IMR-90 (cell line): ENCODE data around the gene PIK3IP1. TPM values are rescaled to one million over a fixed set of nuclear protein-coding genes. Genes with fewer than 3 reads are reported as not detected.
A peak's percentile ranks its signal among the peaks of the same experiment; 100 is the strongest.

Experiments
- ATAC-seq: fragments of 200-7000 bp; cut with Tn5 transposase; 2 replicates; pipeline ENCODE4 v1.9.1; 2020; ENCODE audit warnings: low read depth, mild to moderate bottlenecking, moderate library complexity
- BruUV-seq: library from RNA; stranded (reverse); fragments of 400-500 nt; replicated peaks from 2 replicates; lab custom pipeline; 2021; lab: Mats Ljungman, UMichigan
- CTCF ChIA-PET: fragments of 300-600 bp; formaldehyde crosslinking; extraction: SDS; loops from one replicate; lab custom pipeline; 2021; ENCODE audit warnings: antibody characterized with exemption; lab: Yijun Ruan, JAX
- POLR2A ChIA-PET: fragments of 300-600 bp; sonication (Branson Sonifier 250); formaldehyde crosslinking; loops from one replicate; lab custom pipeline; 2022; ENCODE audit warnings: antibody characterized with exemption; ENCODE audit not compliant: unreplicated experiment; lab: Charles Lee
- DNase-seq: peaks from one replicate; pipeline ENCODE4 v3.0.0; 2013
- H2AFZ ChIP-seq: replicated peaks from 2 replicates; pipeline ENCODE3; 2013; ENCODE audit warnings: low read length, mild to moderate bottlenecking; ENCODE audit not compliant: poor library complexity
- H2AK5ac ChIP-seq: 2 replicates; pipeline ENCODE4 v1.6.1; 2013; ENCODE audit warnings: low read depth, low read length, inconsistent platforms
- H2AK9ac ChIP-seq: replicated peaks from 2 replicates; pipeline ENCODE3; 2013; ENCODE audit warnings: mild to moderate bottlenecking, low read depth, low read length, moderate library complexity; ENCODE audit not compliant: poor library complexity
- H2BK120ac ChIP-seq: 2 replicates; pipeline ENCODE4 v1.6.1; 2013; ENCODE audit warnings: low read depth, low read length, inconsistent platforms
- H2BK15ac ChIP-seq: 3 replicates; pipeline ENCODE4 v1.6.1; 2013; ENCODE audit warnings: low read depth, low read length, inconsistent platforms
- H2BK20ac ChIP-seq: 2 replicates; pipeline ENCODE4 v1.6.1; 2013; ENCODE audit warnings: low read depth, mild to moderate bottlenecking, inconsistent platforms, low read length, moderate library complexity
- H2BK5ac ChIP-seq: 2 replicates; pipeline ENCODE4 v1.6.1; 2013; ENCODE audit warnings: mild to moderate bottlenecking, low read depth, low read length, inconsistent platforms; ENCODE audit not compliant: poor library complexity, severe bottlenecking
- H3K14ac ChIP-seq: replicated peaks from 2 replicates; pipeline ENCODE4 v1.6.1; 2013; ENCODE audit warnings: low read depth, low read length, inconsistent platforms
- H3K18ac ChIP-seq: 2 replicates; pipeline ENCODE4 v1.6.1; 2013; ENCODE audit warnings: low read depth, low read length, control low read depth
- H3K23ac ChIP-seq: 2 replicates; pipeline ENCODE4 v1.6.1; 2013; ENCODE audit warnings: low read depth, low read length, inconsistent platforms
- H3K27ac ChIP-seq: 2 replicates; pipeline ENCODE4 v1.5.1; 2013; ENCODE audit warnings: mild to moderate bottlenecking, control low read depth, low read length; ENCODE audit not compliant: insufficient read depth
- H3K27me3 ChIP-seq: 2 replicates; pipeline ENCODE4 v1.6.1; 2013; ENCODE audit warnings: low read length; ENCODE audit not compliant: control insufficient read depth, insufficient read depth
- H3K36me3 ChIP-seq: 2 replicates; pipeline ENCODE4 v1.6.1; 2013; ENCODE audit warnings: low read length, mixed read lengths; ENCODE audit not compliant: control insufficient read depth, insufficient read depth
- H3K4ac ChIP-seq: 2 replicates; pipeline ENCODE4 v1.6.1; 2013; ENCODE audit warnings: low read depth, low read length, inconsistent platforms
- H3K4me1 ChIP-seq: 2 replicates; pipeline ENCODE4 v1.6.1; 2013; ENCODE audit warnings: low read length, mixed read lengths; ENCODE audit not compliant: control insufficient read depth, insufficient read depth
- H3K4me2 ChIP-seq: 2 replicates; pipeline ENCODE4 v1.6.1; 2013; ENCODE audit warnings: low read depth, mild to moderate bottlenecking, control low read depth, low read length, moderate library complexity
- H3K4me3 ChIP-seq: 2 replicates; pipeline ENCODE4 v1.5.1; 2013; ENCODE audit warnings: low read depth, mild to moderate bottlenecking, control low read depth, low read length, moderate library complexity; ENCODE audit not compliant: insufficient read depth
- H3K56ac ChIP-seq: 2 replicates; pipeline ENCODE4 v1.6.1; 2013; ENCODE audit warnings: low read length, inconsistent platforms; ENCODE audit not compliant: insufficient read depth; ENCODE audit errors: extremely low read depth
- H3K79me1 ChIP-seq, 2 experiments: 2 replicates each; pipeline ENCODE4 v1.6.1; 2013; ENCODE audit warnings: low read length in 2 of 2, inconsistent platforms in 1 of 2, low read depth in 1 of 2
- H3K9ac ChIP-seq: 2 replicates; pipeline ENCODE4 v1.6.1; 2013; ENCODE audit warnings: low read depth, low read length, control low read depth
- H3K9me1 ChIP-seq: 2 replicates; pipeline ENCODE4 v1.6.1; 2013; ENCODE audit warnings: low read length, inconsistent platforms; ENCODE audit not compliant: insufficient read depth
- H3K9me3 ChIP-seq: 2 replicates; pipeline ENCODE4 v1.6.1; 2013; ENCODE audit warnings: low read length; ENCODE audit not compliant: control insufficient read depth, insufficient read depth
- H4K20me1 ChIP-seq: 2 replicates; pipeline ENCODE4 v1.6.1; 2013; ENCODE audit warnings: low read length, inconsistent platforms; ENCODE audit not compliant: insufficient read depth
- H4K5ac ChIP-seq: 2 replicates; pipeline ENCODE4 v1.6.1; 2013; ENCODE audit warnings: mild to moderate bottlenecking, low read depth, low read length, control low read depth
- H4K8ac ChIP-seq, 2 experiments: 2 replicates each; pipeline ENCODE4 v1.6.1; 2013; ENCODE audit warnings: low read depth in 2 of 2, low read length in 2 of 2, control low read depth in 1 of 2, inconsistent platforms in 1 of 2
- H4K91ac ChIP-seq: 2 replicates; pipeline ENCODE4 v1.6.1; 2013; ENCODE audit warnings: low read depth, low read length, inconsistent platforms; ENCODE audit not compliant: insufficient read depth
- MAFK ChIP-seq: IDR thresholded peaks from 2 replicates; pipeline ENCODE4 v1.6.1; 2012; ENCODE audit warnings: low read depth, low read length, improper control_type of control experiment
- RFX5 ChIP-seq: IDR thresholded peaks from 2 replicates; pipeline ENCODE4 v1.8.0; 2012; ENCODE audit warnings: low read depth, mild to moderate bottlenecking, low read length, moderate library complexity
- WGBS, 2 experiments: methylation state at CpG; one replicate each; pipeline versions ENCODE4 v1.1.5 to v1.1.7; 2013; ENCODE audit warnings: missing lambda C conversion rate in 2 of 2; ENCODE audit not compliant: insufficient read length in 1 of 2; ENCODE audit errors: extremely low coverage in 2 of 2; 5-methylcytosine and 5-hydroxymethylcytosine counted together
- dilution Hi-C: fragments of 300-500 bp; cut with HindIII; formaldehyde crosslinking; loops from one replicate; pipeline ENCODE4 v1.14.3; 2018; ENCODE audit warnings: low sequenced_read_pairs; ENCODE audit not compliant: unreplicated experiment
- in situ Hi-C: fragments of 300-500 bp; cut with MboI; formaldehyde crosslinking; loops from 3 replicates; pipeline ENCODE4 v1.14.3; 2019; ENCODE audit warnings: low sequenced_read_pairs, inconsistent platforms, mixed read lengths
- intact Hi-C: fragments of 100-400 bp; cut with micrococcal nuclease; formaldehyde crosslinking; loops from 2 replicates; pipeline ENCODE4 v1.10.0; 2022
- polyA plus RNA-seq, 3 experiments: library from polyadenylated mRNA; depleted of rRNA; stranded (reverse); fragments of >200 nt; gene quantifications; 2 replicates each; pipeline ENCODE4 v1.2.3, GENCODE V29; 2012; ENCODE audit warnings: low replicate concordance in 1 of 3
- total RNA-seq: library from RNA; depleted of rRNA; stranded (reverse); fragments of >200 nt; gene quantifications from 2 replicates; pipeline ENCODE4 v1.2.3, GENCODE V29; 2012
- TF ChIP-seq, protein P1 (sequence below): fragments of 150-350 bp; IDR thresholded peaks from 2 replicates; pipeline ENCODE4 v1.6.1; 2017; ENCODE audit warnings: mild to moderate bottlenecking, antibody characterized with exemption, low read length, low read depth
- TF ChIP-seq, protein P2 (sequence below): conservative IDR thresholded peaks from 2 replicates; pipeline ENCODE4 v1.5.1; 2012; ENCODE audit warnings: mild to moderate bottlenecking, low read depth, low read length, improper control_type of control experiment

Gene PIK3IP1
- total and polyA plus RNA-seq, 2 of the 4 experiments (the other 2 are of a cell fraction), result 12.9 to 17.6 TPM

DNA sequence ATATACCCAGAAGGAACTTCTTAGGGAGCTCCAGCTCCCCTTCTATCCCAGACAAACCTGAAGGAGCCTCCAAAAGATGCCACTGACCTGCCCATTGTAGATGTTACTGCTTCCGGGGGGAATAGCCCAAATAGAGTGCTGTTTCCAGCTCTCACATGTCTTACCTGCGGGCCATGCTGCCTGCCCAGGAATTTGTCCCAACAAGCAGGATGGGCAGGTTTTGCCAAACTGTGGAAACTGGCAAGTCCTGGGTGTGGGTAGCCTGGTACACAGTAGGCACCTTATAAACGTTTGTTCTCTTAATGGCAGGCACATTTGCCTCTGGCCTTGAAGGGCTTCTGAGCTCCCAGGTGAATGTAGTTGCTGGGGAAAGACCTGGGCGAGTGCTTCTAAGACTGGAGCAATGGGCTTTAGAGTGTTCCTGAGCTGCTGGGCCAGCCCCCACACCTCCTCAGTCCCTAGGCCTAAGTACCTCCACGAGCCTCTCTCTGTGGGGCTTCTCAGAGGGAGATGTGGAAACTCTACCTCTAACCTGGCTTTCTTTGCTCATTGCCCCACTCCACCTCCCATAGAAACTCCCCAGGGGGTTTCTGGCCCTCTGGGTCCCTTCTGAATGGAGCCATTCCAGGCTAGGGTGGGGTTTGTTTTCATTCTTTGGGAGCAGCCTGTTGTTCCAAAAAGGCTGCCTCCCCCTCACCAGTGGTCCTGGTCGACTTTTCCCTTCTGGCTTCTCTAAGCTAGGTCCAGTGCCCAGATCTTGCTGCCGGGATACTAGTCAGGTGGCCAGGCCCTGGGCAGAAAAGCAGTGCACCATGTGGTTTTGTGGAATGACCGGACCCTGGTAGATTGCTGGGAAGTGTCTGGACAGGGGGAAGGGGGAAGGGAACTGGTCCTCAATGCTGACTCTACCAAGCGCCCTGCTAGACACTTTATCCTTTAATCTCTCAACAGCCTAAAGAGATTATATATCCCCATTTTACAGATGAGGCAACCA is 43.0 kb downstream of the PIK3IP1 start:
- Histone ChIP-seq H2BK5ac (no peak overlapping the region), H3K18ac (no peak overlapping the region), H3K9ac (peak overlapping the region; percentile 71), H2BK15ac (no peak overlapping the region), H4K91ac (peak overlapping the region; percentile 33), H3K14ac (peak overlapping the region; percentile 85), H2AFZ (no peak overlapping the region), H3K4me3 (peak overlapping the region; percentile 50; the same call in 1 of the 2 replicates), H3K27me3 (no peaks in the 10 kb centered on the region), H3K9me3 (no peaks in the 10 kb centered on the region), H4K8ac (0 out of 4 replicates have a peak overlapping the region, but pooled peaks of 1 of the 2 experiments have one; percentile 14), H2BK20ac (no peak overlapping the region), H3K36me3 (peaks cover 1% of the 10 kb centered on the region; the same call in 1 of the 2 replicates), H3K9me1 (peaks cover 41% of the 10 kb centered on the region), H3K4me1 (peaks cover 28% of the 10 kb centered on the region), H2AK9ac (peak overlapping the region; percentile 90), H3K4ac (peak overlapping the region; percentile 67), H2AK5ac (peak overlapping the region; percentile 54), H3K4me2 (peak overlapping the region; percentile 84), H3K56ac (no peak overlapping the region), H2BK120ac (no peak overlapping the region), H4K20me1 (no peaks in the 10 kb centered on the region), H3K27ac (no peak overlapping the region), H4K5ac (peak overlapping the region; percentile 22; the same call in 1 of the 2 replicates), H3K23ac (peak overlapping the region; percentile 29), H3K79me1 (peaks cover 34 to 85% of the 10 kb centered on the region in 2 experiments)
- DNase-seq (no peak), ATAC-seq (no peak)
- dilution Hi-C loops, result no loop called here
- TF ChIP-seq, protein P1, sequence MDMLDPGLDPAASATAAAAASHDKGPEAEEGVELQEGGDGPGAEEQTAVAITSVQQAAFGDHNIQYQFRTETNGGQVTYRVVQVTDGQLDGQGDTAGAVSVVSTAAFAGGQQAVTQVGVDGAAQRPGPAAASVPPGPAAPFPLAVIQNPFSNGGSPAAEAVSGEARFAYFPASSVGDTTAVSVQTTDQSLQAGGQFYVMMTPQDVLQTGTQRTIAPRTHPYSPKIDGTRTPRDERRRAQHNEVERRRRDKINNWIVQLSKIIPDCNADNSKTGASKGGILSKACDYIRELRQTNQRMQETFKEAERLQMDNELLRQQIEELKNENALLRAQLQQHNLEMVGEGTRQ, result no peak
- TF ChIP-seq RFX5, result no peak
- no peak for TF ChIP-seq MAFK
- TF ChIP-seq, protein P2, sequence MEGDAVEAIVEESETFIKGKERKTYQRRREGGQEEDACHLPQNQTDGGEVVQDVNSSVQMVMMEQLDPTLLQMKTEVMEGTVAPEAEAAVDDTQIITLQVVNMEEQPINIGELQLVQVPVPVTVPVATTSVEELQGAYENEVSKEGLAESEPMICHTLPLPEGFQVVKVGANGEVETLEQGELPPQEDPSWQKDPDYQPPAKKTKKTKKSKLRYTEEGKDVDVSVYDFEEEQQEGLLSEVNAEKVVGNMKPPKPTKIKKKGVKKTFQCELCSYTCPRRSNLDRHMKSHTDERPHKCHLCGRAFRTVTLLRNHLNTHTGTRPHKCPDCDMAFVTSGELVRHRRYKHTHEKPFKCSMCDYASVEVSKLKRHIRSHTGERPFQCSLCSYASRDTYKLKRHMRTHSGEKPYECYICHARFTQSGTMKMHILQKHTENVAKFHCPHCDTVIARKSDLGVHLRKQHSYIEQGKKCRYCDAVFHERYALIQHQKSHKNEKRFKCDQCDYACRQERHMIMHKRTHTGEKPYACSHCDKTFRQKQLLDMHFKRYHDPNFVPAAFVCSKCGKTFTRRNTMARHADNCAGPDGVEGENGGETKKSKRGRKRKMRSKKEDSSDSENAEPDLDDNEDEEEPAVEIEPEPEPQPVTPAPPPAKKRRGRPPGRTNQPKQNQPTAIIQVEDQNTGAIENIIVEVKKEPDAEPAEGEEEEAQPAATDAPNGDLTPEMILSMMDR, result no peak
- no TSS peak for BruUV-seq
- CTCF ChIA-PET, result no interaction called here
- in situ Hi-C loops, result no loop called here
- 88% methylated on average over 2 of the region's 9 CpGs; no CpG with 5 or more reads in 1 of the 2 experiments for WGBS, 2 experiments
- POLR2A ChIA-PET, result no interaction called here
- intact Hi-C loops, result no loop called here
